ENCODE measurements around the gene AHCYL2. TPM values are rescaled to one million over a fixed set of nuclear protein-coding genes. Genes with fewer than 3 reads are reported as not detected.

The AHCYL2 gene
- total and polyA plus RNA-seq, 12 donors = 2.5 to 7.7 (median 5.6) TPM

DNA sequence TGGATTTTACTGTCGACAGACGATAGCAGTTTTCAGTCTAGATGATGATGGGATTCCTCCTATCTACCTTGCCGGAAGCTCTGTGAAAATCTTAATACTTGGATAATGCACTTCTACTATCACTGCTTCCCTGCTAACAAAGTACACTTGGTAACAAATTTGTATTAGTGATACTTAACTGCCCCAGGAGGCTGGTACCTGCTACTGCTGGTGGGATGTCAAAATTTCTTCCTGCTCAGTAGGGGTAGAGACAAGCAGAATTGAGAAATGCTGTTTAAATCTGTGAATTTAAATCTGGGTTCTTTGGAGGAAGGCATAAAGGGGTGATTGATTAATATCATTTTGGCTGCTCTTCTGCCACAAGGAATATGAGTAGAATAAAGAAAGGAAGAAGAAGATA is 109.6 kb downstream of the AHCYL2 start:
- H3K4me3 ChIP-seq = no peak overlapping the region
- TF ChIP-seq, protein P1, sequence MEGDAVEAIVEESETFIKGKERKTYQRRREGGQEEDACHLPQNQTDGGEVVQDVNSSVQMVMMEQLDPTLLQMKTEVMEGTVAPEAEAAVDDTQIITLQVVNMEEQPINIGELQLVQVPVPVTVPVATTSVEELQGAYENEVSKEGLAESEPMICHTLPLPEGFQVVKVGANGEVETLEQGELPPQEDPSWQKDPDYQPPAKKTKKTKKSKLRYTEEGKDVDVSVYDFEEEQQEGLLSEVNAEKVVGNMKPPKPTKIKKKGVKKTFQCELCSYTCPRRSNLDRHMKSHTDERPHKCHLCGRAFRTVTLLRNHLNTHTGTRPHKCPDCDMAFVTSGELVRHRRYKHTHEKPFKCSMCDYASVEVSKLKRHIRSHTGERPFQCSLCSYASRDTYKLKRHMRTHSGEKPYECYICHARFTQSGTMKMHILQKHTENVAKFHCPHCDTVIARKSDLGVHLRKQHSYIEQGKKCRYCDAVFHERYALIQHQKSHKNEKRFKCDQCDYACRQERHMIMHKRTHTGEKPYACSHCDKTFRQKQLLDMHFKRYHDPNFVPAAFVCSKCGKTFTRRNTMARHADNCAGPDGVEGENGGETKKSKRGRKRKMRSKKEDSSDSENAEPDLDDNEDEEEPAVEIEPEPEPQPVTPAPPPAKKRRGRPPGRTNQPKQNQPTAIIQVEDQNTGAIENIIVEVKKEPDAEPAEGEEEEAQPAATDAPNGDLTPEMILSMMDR (IDR thresholded peaks at IDR 0.05) = no peak
- H3K36me3 ChIP-seq = no peaks in the 10 kb centered on the region
- H3K4me1 ChIP-seq = peaks cover 0 to 7% (median 0%) of the 10 kb centered on the region in 9 donors
- ATAC-seq (no peak), DNase-seq (no peak)
- H3K27me3 ChIP-seq = no peaks in the 10 kb centered on the region
- 95 to 96% methylated on average over 3 of the region's 3 CpGs for WGBS, 2 donors
- intact Hi-C loops (cut with DNase I) = no loop called here
- H3K9me3 ChIP-seq = no peaks in the 10 kb centered on the region
- no peak overlapping the region for H3K27ac ChIP-seq

DNA sequence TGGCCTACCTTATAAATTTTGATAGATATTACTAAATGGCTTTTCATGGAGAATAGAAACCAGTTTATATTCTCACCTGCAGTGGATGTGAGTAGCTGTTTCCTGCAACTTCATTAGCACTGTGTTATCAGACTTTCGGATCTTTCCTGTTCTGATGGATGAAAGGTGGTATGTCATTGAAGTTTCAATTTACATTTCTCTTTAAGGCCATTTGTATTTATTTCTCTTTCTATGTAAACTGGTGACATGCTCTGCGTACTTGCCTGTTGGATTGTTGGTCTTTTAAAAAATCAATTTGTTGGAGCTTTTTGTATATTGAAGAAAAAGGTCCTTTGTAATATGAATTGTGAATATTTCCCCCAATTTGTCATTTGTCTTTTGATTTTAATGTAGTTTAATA is 113.6 kb downstream of the AHCYL2 start:
- Histone ChIP-seq H3K4me3 (no peak overlapping the region), H3K27me3 (no peaks in the 10 kb centered on the region), H3K9me3 (no peaks in the 10 kb centered on the region), H3K4me1 (no peaks in the 10 kb centered on the region), H3K36me3 (no peaks in the 10 kb centered on the region), H3K27ac (no peak overlapping the region)
- WGBS, 2 donors = 95 to 97% methylated on average over 2 of the region's 2 CpGs
- ATAC-seq = no peak
- TF ChIP-seq, protein P1 (IDR thresholded peaks at IDR 0.05) = no peak
- intact Hi-C loops (cut with DNase I) = no loop called here
- no peak for DNase-seq

DNA sequence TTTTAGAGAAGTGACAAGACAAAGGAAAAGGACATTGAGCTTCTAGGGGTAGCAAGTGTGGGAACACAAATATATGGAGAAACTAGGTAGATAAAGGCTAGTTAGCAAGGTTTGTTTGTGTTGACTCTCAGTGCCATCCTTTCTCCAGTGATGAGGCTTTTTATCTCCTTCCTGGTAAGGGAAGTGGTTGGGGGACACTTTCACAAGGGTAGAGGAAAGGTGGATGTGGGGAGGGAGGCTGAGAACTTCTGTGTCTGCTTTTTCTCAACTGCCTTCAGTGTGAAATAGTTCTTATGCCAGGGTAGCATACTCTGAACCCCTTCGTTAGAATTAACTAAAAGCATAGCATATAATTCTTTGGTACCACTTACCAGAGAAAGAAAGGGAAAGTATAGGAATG is 116.4 kb downstream of the AHCYL2 start:
- no peaks in the 10 kb centered on the region for H3K27me3 ChIP-seq
- 52 to 64% methylated on average over 1 of the region's 1 CpG for WGBS, 2 donors
- H3K4me1 ChIP-seq = no peaks in the 10 kb centered on the region
- intact Hi-C loops (cut with DNase I) = loop anchor here in 4 of 10 donors (5.0 to 10.0 kb wide), 2 partner anchors 131 to 304 kb away; no protein-coding TSS in a partner anchor
- no peak for ATAC-seq
- no peak for DNase-seq
- TF ChIP-seq, protein P1 (IDR thresholded peaks at IDR 0.05) = no peak
- no peak overlapping the region for H3K4me3 ChIP-seq
- H3K27ac ChIP-seq = no peak overlapping the region
- H3K36me3 ChIP-seq = no peaks in the 10 kb centered on the region
- no peaks in the 10 kb centered on the region for H3K9me3 ChIP-seq

DNA sequence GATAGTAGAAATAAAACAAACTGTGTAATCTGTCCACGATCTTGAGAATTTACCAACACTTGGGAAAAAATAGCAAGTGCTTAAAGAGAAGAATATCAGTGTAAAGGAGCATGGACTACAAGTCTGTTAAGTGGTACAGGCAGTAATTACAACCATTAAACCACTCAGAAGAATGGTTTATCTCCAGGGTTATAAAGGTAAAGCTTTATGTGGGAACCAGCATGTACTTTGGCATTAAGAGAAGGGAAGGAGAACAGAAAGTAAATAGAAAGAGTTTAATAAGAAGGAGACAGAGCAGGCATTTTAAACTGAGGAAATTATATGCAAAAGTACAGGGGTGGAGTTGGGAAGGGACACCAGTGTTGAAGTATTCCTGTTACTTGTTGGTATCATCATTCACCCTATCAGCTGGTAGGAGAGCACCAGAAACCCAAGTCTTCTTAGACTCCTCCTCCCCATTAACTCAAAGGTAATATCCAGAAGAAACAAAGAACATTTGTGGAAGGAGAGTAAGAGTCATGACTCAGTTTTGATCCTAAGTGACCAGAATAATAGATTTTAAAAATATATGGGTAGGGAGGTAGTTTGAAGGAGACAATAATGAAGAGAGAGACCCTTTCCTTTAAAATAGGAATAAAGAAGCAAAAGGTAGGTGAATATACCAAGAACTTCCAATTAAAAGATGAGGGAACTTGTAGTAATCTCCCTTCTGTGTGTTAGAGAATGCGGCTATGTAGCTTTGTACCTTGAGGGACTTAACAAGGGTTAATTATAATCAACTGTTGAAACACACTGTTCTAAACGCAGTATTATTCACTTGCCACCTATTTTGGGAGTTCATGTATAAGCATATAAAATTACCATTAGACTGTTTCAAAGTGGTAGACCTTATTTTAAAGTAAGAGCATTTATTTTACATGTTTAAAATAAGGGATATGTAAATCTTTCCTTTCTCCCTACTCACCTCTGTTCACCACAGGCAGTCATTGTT is 117.3 kb downstream of the AHCYL2 start:
- no peak overlapping the region for H3K27ac ChIP-seq
- intact Hi-C loops (cut with DNase I) = loop anchor here in 5 of 10 donors (2.0 to 10.0 kb wide), 3 partner anchors 130 to 303 kb away; no protein-coding TSS in a partner anchor
- DNase-seq = no peak
- TF ChIP-seq, protein P1 (IDR thresholded peaks at IDR 0.05) = no peak
- H3K36me3 ChIP-seq = no peaks in the 10 kb centered on the region
- H3K9me3 ChIP-seq = no peaks in the 10 kb centered on the region
- no peaks in the 10 kb centered on the region for H3K27me3 ChIP-seq
- no peak for ATAC-seq
- no peaks in the 10 kb centered on the region for H3K4me1 ChIP-seq
- no peak overlapping the region for H3K4me3 ChIP-seq
- WGBS, 2 donors = 60 to 62% methylated on average over 3 of the region's 3 CpGs

All from heart right ventricle (tissue), 16 donors.